Fibroblast of pulmonary artery (primary cell): ENCODE results near the gene EIF2B2.
A peak's percentile ranks its signal among the peaks of the same experiment; 100 is the strongest.

Source experiments
- DNase-seq: peaks from one replicate; pipeline ENCODE4 v3.0.0-alpha.2; 2010; ENCODE audit warnings: low read depth
- H3K4me3 ChIP-seq: replicated peaks from 2 replicates; pipeline ENCODE4 v1.5.1; 2011; ENCODE audit warnings: low read depth, mild to moderate bottlenecking, control low read depth, low read length, moderate library complexity
- TF ChIP-seq, protein P1 (sequence below): IDR thresholded peaks from 2 replicates; pipeline ENCODE4 v1.5.1; 2011; ENCODE audit warnings: mild to moderate bottlenecking, control low read depth, low read length, inconsistent platforms; ENCODE audit errors: missing control alignments

The EIF2B2 gene

DNA sequence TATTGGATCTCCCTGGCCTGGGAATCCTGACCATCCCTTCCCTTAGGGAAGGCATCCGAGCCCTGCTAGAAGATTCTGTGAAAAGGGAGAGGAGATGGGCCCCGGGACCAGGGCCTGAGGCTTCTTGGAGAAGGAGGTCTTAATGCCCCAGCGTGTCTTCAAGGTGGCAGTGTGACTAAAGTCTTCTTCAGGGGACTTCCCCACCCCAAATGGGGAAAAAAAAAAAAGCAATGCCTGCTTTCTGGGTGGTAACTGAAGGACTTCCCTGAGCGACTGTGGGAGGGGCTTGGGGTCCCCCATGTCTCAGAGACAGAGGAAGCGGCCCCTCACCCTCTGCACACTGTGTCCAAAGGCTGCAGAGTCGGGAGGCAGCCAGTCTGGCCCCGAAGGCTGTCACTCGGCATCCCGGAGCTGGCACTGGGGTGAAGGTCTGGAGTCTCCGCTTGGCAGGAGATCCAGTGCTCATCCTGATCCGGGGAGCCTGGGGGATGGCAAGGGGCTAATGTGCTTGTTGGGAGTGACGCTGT lies 39.5 kb upstream of the EIF2B2 start:
- TF ChIP-seq, protein P1, sequence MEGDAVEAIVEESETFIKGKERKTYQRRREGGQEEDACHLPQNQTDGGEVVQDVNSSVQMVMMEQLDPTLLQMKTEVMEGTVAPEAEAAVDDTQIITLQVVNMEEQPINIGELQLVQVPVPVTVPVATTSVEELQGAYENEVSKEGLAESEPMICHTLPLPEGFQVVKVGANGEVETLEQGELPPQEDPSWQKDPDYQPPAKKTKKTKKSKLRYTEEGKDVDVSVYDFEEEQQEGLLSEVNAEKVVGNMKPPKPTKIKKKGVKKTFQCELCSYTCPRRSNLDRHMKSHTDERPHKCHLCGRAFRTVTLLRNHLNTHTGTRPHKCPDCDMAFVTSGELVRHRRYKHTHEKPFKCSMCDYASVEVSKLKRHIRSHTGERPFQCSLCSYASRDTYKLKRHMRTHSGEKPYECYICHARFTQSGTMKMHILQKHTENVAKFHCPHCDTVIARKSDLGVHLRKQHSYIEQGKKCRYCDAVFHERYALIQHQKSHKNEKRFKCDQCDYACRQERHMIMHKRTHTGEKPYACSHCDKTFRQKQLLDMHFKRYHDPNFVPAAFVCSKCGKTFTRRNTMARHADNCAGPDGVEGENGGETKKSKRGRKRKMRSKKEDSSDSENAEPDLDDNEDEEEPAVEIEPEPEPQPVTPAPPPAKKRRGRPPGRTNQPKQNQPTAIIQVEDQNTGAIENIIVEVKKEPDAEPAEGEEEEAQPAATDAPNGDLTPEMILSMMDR, result no peak
- no peak overlapping the region for H3K4me3 ChIP-seq
- no peak for DNase-seq

DNA sequence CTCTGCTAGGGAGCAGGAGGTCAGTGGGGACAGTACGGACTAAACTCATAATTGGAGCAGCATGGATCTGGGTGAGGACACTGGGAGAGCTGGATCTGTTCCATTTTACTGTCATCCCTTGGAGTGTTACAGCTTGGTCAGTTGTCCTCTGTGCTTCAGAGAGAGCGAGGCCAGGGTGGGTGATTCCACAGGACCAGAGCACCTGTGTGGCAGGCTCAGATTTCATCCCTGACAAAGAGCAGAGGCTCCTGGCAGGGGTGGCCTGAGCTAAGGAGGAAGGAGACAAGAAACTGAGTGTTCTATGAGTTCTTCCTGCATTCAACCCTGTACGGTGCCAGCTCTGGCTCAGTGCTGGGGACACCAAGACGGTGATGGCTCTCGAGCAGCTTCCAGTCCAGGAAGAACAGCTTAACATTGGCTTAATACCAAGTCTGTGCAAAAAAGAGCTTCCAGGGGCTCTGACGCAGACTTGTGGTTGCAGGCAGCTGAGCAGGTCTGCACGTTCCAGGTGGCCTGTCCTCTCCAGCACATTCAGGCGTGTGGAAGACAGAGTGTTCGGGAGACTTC lies 38.9 kb upstream of the EIF2B2 start:
- no peak overlapping the region for H3K4me3 ChIP-seq
- TF ChIP-seq, protein P1, result no peak
- DNase-seq, result peak; percentile 70

DNA sequence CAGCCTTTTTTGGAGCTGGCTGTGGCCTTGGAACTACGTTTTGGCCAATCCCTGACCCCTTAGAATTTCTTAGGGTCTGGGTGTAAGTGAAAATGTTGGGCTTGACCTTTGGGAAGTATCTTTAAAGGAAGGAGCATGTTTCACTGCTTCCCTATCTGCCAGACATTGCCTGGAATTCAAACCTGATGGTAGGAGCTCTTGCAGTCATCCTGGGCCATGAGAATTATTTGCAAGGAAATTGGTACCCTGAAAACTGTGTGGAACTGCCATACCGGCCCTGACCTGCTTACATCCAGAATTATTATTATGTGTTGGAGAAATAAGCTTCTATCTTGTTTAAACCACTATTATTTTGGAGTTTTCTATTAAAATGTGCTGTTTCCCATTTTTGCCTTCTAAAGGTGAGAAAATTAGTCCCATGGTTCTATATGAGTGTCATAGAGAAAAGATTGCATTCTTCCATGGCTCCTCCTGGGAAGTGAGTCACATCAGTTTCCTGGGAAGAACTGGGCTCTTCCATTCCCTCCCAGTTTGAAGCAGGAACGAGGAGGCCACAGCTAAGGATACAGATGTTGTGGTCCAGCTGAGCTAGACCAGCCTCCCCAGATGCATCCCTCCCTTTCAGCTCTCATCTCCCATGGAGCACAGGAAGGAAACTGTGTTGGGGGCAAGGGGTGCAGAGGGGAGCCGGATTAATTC lies 37.8 kb upstream of the EIF2B2 start:
- TF ChIP-seq, protein P1, result no peak
- H3K4me3 ChIP-seq, result no peak overlapping the region
- peak; percentile 68 for DNase-seq

DNA sequence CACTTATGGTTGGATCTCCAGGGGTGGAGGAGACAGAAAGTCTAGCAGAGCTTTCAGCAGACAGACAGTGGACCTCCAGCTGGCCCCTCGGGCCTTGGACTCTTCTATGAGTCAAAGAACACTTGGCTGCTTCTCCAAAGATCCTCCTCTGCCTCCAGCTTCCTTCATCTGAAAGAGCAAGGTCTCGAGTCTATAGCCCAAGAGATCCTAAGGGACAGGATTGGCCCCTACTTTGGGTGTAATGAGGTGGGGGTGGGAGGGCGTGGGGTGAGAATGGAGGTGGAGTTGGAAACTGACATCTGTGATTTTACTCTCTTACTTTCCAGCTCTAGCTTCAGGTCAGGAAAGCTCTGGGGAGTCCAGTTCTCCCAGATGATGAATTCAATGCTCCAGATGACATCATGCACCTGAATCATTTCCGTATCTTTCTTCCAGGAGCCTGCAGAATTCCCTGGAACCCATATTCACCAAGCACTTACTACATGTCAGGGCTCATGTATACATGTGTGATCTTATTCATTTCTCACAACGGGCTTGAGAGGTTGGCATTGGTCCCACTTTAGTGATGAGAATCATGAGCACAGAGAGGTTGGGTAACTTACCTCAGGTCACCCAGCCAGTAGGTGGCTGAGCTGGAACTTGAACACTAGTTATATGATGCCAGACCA lies 37.1 kb upstream of the EIF2B2 start:
- DNase-seq, result peak; percentile 67
- TF ChIP-seq, protein P1, result no peak
- no peak overlapping the region for H3K4me3 ChIP-seq

DNA sequence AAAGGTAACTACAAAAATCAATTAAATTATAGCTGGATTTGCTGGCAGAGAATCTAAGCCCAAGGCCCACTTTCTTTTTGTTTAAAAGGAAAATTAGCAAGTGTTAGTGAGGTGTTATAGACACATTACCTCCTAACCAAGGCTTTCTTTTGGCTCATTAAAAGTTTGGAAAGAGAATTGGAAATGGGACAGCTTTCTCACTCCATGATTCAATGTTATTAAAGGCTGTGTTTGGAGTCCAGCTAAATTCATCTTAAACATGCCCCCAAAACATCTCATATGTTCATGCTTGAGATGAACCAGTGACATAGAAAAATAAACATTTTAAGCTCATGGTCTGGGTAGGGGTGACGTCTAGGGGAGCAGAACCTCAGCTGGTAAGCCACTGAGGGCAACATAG lies 33.9 kb upstream of the EIF2B2 start:
- no peak overlapping the region for H3K4me3 ChIP-seq
- no peak for DNase-seq
- TF ChIP-seq, protein P1, result no peak

DNA sequence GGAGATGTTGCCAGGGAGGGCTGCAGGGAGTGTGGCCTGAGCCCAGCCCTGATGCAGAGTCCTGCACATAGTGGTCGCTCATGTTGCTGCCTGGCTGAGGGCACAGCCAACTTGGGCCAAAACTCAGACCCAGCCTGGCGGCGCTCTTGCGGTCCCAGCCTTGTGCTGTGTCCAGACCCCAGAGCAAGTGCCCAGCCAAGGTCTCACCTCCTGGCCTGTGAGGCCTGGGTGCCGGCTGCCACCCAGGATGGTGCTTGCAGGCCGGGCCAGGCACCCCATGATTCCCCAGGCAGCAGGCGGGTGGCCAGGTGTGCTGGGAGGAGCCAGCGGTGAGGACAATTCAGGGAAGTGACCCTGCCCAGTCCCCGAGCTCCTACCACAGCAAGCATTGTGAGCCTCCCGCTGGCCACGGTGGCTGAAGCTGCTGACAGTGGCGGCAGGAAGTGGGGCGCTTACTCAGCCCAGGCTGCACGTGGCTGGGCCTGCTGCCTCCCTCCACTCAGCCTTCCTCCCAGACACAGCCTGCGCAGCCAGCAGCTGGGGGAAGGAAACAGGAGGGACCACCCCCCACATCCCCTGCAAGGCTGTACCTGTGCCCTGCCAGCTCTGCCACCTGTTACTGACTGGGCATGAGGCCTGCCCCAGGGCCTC lies 29.6 kb upstream of the EIF2B2 start:
- DNase-seq, result peak; percentile 47
- no peak overlapping the region for H3K4me3 ChIP-seq
- TF ChIP-seq, protein P1, result no peak
